ENCODE measurements around the gene LAMC1.
A peak's percentile ranks its signal among the peaks of the same experiment; 100 is the strongest.

The LAMC1 gene

DNA sequence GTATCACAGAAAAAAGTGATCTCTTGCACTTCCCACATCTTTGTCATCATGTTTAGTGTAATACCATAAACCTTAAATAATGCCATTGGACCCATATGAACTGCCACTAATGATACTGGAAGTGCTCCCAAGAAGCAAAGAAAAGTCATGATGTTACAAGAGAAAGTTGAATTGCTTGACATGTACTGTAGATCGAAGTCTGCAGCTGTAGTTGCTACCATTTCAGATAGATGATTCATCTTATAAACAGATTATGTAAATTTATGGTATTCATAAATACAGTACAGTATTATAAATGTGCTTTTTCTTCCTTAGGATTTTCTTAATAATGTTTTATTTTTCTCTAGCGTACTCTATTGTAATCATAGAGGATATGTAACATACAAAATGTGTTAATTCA is 132.7 kb downstream of the LAMC1 start:
- no peak for DNase-seq

DNA sequence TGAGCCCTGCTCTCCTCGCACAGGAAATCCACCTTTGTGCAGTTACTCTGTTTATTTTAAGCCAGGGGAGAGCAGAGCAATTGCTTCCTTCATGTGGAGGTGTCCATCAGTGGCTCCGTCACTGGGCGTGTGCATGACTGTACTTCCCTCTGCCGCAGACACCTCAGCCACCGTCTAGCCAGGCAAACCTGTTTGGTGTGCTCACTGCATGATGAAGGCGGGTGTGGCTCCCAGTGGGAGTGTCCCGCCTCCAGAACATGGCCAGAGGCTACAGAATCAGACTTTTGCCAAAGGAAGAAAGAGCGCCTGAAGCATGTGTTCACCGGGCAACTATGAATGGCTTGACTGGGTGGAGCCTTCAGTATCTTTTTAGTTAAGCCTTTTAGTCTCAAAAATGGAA is 136.7 kb downstream of the LAMC1 start:
- DNase-seq: peak; percentile 1

DNA sequence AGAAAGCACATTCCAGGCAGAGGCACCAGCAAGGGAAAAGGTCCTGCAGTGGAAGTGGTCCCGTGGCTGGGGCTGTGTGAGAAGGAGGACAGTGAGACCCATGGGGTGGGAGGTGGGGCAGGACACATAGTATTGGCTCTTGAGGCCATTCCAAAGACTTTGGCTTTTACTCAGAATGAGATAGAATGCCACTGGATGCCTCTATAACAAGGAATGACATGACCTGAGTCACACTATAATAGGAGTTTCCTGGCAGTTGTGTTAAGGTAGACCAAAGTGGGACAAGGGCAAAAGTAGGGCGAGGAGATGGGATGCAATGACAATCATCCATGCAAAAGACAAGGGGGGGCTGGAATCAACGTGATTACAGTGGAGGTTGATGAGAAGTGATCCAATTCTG is 138.2 kb downstream of the LAMC1 start:
- DNase-seq: no peak

DNA sequence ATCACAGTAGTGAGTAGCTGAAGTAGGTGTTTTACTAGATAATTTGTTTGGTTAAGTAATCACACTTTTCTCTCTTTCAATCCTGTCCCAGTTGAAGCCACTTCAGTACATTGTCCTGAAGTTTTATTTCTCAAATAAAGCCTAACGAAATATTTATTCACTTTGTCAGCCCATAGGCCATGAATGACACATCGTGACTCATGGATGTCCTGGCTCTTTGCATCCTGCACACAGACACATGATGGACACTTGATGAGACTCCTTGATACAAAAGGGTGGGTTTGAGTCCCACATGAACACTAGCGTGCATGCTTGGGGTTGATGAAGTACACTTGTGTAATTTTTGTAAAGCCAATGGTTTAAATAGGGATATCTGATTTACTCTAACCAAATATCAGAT is 140.1 kb downstream of the LAMC1 start:
- DNase-seq: no peak

DNA sequence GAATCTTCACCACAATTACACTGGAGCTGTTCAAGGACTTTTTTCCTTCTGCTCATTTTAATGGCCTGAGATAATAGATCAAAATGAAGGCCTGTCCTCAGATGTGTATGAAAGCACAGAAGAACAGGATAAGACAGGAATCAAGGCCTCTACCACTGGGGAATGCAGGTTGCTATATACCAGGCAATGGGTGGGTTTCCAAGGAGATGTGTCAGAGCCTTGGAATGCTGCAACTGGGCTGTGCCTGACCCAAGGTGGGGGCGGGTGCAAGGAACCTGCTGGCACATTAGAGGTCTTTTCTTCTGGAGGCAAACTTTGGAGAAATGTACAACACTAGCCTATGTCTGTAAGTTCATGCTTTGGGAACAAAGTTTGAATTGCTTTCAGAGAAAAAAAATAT is 141.1 kb downstream of the LAMC1 start:
- no peak for DNase-seq

DNA sequence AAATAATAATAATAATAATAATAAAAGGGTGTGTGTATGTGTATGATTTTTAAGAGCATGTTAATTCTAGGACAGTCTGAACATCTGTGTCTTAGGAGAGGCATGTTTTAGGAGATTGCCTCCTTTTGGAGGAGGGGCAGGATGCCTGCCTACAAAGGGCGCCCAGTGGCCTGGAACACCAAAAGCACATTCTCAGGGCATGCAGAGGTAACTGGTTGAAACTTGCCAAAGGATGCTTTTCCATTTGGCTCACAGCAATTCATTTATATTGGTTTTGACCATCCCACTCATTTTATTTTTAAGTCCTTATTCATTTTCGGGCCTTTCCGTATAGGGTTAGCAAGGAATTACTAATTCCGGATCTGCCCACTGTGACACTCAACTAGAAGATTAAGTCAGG is 141.7 kb downstream of the LAMC1 start:
- DNase-seq: no peak

DNA sequence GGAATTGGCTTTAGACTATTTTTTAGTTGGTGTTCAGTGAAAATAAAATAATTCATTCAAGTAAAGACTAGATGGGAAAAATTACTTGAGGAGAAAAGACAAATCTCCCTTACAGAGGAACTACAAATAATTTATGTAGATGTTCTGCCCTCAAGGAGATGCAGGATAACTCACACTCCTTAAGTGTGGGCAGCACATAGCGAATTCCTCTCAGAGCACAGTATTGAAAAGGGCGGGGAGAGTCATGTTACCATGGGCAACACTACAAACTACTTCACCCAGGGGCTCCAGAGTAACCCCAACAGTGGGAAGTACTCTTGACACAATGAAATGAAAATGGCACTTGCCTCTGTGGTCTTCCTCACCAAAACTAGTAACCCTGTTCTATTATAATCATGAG is 142.2 kb downstream of the LAMC1 start:
- no peak for DNase-seq

DNA sequence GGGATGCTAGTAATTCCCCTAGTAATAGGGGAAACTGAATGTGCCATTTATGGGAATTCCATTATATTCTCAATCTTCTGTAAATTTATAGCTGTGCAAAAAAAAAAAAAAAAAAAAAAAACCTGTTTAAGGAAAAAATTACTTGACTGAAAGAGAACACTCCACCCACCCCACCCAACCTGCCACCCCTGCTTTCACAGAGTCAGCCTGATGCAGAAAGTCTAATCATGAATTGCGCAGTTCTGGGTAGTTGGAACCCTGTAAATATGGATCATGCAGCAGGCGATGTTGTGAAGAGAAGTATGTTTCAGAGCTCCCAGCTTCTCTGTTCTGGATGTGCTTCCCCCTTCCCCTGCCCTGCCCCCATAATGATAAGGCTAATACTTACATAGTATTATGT is 143.2 kb downstream of the LAMC1 start:
- no peak for DNase-seq

DNA sequence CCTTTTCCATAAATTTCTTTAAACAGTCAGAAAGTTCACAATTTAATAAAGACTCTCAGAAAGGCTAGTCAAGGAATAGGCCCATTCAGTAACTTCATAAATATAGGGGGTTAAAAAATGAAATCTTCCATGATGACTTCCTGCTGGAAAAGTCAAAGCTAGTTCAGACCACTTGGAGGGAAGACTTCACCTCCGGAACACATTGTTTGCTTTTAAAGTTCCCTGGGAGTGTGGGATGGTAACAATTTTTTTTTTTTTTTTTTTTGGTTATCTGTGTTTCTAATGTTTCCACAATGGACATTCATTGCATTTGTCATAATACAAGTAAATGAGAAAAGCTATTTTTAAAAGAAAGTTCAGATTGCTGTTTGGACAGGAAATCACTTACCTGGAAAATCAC is 144.5 kb downstream of the LAMC1 start:
- no peak for DNase-seq

DNA sequence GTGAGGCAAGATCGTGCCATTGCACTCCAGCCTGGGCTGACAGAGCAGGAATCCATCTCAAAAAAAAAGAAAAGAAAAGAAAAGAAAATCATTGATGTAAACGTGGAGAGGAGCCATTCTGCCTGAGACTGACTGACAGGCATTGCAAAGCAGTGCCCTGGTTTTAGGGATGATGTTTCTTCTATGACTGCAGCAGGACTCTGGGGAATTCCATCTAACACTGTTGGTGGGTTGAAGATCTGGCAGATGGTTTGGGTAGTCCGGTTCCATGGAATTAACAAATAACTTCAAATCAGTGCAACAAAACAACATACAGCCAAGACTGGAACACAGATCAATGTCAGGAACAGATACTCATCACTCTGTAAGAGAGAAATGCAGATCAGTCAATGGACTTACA is 145.1 kb downstream of the LAMC1 start:
- no peak for DNase-seq

DNA sequence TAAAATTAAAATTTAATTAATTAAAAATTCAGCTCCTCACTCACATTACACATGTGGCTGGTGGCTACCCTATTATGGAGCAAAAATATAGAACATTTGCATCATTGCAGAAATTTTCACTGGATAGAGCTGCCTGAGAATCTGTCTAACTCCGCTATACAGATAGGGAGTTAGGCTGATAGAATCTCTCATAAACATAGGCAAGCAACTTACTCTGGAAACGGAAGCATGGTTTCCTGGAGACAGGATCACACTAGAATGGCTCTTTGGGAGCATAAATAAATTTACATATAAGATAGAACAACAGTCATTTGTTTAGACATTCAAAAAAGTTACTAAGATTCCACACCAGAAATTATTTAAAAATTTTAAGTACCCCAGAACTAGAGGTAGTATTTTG is 150.6 kb downstream of the LAMC1 start:
- DNase-seq: no peak

DNA sequence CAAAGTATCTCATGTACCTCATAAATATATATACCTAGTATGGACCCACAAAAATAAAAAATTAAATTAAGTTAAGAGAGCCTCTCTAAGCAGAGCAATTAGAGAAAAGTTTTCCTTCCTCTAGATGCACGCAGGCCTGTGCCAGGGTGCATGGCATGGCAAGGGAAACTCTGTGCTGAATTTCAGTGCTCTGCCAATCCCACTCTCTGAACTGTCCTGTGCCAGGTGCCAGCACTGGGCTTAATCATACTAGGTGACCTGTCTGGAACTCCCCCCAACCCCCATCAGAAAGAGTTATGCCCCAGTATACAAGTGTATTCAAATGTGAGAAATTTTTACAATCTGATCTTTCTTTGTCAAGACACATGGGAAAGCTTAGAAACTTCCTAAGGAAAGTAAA is 152.4 kb downstream of the LAMC1 start:
- no peak for DNase-seq

DNA sequence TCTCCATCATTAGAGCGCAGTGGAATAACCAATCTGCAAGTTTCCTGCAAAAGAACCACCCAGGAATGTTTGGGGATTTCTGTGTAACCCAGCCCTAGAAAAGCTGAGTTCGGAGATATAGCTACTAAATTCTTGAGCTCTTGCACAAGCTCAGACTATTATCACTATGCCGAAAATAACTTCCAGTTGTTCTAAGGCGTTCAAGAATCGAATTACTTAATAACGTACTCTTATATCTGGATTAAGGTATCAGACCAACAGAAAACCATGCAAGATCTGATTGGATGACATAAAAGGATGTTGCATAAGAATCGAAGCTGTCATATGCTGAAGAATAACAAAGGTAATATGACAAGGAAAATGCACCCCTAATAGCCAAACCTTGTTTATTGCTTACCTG is 155.3 kb downstream of the LAMC1 start:
- DNase-seq: no peak

DNA sequence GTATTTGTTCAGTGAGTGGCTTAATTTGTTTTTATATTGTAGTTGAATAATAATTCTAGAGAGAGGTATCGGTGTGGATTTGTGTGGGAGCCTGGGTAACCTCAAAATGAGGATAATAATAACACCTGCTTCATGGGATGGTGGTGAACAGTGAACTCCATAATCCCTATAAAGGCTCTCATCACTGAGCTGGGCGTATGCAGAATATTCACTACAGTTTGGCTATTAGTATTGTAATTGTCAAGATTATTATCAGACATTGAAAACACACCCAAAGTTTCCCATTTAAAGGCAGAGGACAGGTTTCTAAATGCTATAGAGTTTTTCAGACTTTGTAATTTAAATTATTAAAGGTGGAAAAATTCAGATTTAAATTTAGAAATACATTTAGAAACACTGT is 155.8 kb downstream of the LAMC1 start:
- no peak for DNase-seq

DNA sequence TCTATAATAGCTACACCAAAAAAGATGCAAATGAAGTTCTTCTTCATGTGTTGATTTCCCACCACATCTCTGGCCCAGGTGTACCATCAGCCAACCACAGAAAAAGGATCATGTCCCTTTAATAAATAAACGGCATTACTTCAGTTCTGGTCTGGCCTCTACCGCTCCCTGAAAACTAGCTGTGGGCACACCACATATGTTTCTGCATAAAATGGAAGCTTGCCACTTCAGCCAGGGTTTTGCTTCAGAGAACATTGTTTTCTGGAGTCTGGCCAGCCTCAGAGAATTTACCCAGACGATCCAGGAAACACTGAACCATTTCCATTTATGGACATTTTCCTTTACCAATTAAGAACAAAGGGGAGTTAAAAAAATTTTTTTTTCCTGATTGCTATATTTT is 157.0 kb downstream of the LAMC1 start:
- DNase-seq: peak; percentile 79

DNA sequence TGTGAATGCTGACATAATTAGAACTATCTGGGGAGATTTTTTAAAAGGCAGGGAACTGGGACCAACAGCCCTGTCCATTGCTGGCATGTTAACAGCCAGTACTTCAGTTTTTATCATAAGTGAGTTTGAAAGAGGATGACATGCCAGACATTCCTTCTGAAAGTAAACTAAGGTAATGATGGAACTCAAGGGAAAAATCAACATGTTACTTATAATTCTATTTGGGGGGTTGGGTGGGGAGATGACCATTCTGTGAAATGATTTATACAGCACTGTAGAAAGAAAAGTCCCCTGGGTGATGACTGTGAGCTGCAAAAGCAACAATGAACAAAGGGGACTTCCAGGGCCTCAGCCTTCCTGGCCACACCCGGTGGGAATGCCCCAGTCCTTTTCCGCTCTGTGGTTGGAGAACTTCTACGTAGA is 157.4 kb downstream of the LAMC1 start:
- DNase-seq: peak; percentile 30

DNA sequence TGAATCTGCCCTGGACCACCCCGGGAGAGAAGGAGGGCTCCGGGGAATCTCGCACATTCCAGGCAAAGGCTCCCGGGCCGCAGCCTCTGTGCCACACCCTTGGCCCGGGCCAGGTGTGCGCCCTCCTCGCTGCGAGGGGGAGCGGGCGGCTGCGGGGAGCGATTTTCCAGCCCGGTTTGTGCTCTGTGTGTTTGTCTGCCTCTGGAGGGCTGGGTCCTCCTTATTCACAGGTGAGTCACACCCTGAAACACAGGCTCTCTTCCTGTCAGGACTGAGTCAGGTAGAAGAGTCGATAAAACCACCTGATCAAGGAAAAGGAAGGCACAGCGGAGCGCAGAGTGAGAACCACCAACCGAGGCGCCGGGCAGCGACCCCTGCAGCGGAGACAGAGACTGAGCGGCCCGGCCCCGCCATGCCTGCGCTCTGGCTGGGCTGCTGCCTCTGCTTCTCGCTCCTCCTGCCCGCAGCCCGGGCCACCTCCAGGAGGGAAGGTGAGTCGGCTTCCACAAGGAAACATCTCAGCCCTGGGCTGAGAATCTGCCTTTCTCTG is 162.8 kb downstream of the LAMC1 start, which contains the start of gene LAMC2:
Gene LAMC2 (plus strand): TSS at position 324 of the 550 bp plus-strand sequence. CDS start 89 bp downstream, at position 413.
- peak; percentile 74 for DNase-seq

DNA sequence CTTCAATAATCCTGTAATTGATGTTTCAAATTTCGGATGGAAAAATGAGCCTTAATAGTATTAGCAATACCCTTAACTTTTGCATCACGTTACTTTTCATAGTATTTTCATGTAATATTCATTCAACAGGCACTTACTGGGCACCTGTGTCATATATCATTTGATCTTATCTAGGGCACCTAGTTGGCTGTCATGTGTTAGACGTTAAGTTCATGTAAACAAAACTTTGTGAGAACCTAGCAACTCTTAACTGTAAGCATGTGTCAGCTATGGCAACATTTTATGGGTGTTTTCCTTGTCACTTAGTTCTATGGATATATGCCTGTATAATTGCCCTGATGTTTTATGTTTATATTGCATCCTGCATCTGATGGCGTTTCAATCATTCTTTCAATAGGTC is 163.6 kb downstream of the LAMC1 start:
- DNase-seq: no peak

DNA sequence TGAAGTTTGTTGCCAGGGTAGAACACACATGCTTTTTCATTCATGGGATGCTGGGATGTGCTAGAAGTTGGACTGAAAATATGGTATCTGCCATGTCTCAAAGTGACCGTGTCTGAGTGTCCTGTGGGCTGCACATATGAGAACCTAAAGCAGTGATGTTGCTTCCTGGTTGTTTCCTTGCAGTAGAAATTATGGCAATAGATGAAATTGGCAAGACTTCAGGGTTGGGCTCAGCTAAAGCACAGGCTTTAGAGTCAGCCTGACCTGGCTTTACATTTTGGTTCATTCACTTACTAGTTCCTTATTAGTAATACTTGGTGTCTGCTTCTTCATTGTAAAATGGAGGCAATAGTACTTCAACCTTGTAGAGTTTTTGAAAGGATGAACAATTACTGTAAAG is 165.0 kb downstream of the LAMC1 start:
- DNase-seq: no peak

DNA sequence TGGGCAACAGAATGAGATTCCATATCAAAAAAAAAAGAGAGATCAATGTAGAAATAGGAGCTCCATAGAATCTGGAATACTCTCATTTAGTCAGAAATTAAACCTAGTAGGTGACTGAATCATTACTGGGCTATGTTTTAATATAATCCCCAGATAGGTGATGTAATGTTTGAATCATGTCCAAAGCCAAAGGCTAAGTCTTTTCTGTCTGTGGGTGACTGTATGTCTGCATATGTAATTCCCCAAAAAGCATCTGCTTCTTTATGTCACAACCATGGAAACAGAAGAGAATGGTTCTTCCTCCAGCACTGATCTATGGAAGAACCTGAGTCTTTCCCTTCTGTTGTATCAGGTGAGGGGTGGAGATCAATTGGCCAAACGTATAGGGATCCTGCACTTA is 168.6 kb downstream of the LAMC1 start:
- DNase-seq: no peak

DNA sequence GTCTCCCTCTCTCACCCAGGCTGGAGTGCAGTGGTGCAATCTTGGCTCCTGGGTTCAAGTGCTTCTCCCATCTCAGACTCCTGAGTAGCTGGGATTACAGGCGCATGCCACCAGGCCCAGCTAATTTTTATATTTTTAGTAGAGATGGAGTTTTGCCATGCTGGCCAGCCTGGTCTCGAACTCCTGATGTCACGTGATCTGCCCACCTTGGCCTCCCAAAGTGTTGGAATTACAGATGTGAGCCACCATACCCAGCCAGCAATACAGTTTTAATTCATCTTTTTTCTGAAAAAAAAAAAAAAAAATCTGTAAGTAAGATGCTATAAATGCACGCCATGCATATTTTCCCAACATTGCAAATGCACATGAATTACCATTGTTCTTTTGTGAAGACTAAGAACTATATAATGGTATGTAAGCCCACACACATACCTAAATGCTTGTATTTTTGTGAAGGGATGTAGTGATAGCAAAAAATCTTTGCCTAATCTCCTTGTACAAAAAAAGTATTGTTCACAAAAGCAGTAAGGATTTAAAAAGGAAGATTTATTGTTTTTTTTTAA is 170.8 kb downstream of the LAMC1 start:
- no peak for DNase-seq

DNA sequence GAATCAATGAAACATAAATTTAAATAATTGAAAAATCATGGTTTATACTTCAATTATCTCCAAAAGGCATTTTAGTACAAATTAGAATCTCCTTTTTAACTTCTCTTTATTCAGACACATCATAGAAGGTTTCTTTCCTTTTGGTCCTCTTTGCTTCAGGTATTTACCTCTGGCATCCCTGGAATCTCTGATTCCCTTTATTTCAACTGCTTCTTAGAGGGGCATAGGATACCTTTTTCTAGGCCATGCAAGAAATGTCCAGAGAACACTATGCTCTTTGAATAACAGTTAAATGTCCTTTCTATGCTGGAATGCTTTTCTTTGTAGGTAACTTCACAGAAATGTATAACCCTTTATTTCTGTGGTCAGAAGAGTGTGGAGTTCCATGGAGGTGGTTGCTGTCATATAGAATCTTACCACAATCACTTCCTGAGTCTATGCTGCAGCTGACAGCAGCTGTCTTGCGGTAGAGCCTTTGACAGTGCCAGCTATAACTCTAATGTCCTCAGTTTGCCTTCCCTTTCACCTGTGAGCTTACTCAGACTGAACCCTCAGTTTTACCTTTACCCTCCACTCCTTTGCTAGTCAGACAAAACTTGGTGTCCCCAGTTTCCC is 171.4 kb downstream of the LAMC1 start:
- no peak for DNase-seq

DNA sequence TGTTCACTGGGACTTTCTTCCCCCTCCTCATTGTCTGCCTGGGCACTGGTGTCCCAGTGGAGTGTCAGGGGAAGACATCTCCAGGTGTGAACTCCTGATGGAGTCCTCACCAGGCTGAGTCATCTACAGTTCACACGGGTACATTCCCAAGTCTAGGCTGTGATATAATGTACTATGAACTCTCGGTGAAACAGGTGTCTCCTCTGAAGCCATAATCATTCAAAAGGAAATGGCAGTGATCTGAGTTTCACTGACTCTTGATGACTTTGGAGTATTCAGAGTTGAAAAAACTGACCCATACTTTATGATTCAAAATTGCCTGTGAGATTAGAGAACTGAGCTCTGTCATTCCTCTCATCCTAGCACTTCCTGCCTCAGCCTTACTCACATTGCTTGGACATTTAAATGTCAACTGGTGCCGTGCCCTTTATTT is 171.9 kb downstream of the LAMC1 start:
- DNase-seq: no peak

Measured in DMS79 treated with DMSO at 0.1 percent for 48 hours (cell line).